Activated CD4-positive, alpha-beta T cell treated with anti-CD3 and anti-CD28 coated beads for 24 hours (primary cell): Measurements from ENCODE around the gene SLC7A5.
"Not testable (repeated sequence)": the region's sequence is repeated elsewhere in the genome, so short reads cannot be mapped to it uniquely, and the experiment has no call there.

Experiments
- DNase-seq, 2 donors: peaks; one replicate each; pipeline ENCODE4 v3.0.0-alpha.2; 2020; ENCODE audit warnings: low read depth in 2 of 2

The SLC7A5 gene

GRCh38 chr16:87869061-87869878, at the start of gene SLC7A5:
Gene SLC7A5 (minus strand): TSS chr16:87869507. CDS start chr16:87869422, 85 bp downstream.
- DNase-seq, result peak; percentile 88

GRCh38 chr16:87918338-87918737, 49.0 kb upstream of the SLC7A5 start:
- DNase-seq, result no peak

GRCh38 chr16:87917503-87917902, 48.2 kb upstream of the SLC7A5 start:
- no peak for DNase-seq

DNA sequence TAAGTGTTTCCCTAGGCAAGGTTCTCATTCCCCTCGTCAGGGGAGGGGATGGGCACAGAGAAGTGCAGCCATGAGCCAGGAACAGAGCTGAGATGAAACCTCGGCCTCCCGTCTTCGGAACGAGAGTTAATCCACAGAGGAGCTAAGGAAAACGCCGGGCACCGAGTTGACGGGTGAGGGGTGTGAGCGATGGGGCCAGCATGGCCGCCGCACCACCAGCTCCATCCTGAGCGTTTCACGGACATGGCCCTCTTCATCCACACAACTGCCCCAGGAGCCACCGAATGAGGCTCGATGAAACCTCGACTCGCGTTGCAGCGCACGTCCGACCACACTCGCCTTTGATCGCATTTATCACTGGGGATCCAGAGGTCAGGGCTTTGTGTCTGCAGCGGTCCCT, 45.5 kb upstream of the SLC7A5 start:
- DNase-seq, result no peak

DNA sequence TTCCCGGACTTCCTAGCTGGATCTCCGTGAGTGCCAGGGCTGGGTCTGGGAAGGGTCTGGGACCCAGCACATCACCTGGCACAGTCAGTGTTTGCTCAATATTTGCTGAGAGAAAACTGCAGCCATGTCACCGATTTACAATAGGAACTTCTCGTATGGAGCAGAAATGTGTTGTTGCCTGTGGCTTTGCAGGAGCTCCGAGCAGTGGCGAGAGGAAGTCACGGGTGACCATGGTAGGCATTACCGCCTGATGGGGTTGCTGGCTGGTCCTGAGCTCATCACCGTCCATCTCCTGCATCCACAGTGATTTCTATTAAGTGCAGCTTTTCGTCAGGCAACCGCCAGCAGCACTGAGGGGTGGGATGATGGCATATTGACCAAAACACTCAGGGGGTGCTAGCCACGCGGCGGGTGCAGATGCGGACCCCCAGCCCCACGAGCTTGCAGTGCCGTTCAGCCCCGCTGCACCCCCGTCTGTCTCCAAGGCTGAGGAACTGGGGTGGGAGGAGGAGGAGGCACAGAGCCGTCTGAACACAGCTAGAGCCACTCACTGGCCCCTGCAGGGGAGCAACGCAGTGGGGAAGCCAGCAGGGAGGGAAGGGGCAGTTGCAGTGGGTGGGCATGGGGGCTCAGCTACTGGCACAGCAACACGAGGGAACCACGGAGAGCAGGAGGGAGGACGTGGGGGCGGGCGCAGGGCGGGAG, 44.9 kb upstream of the SLC7A5 start:
- DNase-seq, result not testable (repeated sequence)

GRCh38 chr16:87912691-87913090, 43.4 kb upstream of the SLC7A5 start:
- DNase-seq, result not testable (repeated sequence)

DNA sequence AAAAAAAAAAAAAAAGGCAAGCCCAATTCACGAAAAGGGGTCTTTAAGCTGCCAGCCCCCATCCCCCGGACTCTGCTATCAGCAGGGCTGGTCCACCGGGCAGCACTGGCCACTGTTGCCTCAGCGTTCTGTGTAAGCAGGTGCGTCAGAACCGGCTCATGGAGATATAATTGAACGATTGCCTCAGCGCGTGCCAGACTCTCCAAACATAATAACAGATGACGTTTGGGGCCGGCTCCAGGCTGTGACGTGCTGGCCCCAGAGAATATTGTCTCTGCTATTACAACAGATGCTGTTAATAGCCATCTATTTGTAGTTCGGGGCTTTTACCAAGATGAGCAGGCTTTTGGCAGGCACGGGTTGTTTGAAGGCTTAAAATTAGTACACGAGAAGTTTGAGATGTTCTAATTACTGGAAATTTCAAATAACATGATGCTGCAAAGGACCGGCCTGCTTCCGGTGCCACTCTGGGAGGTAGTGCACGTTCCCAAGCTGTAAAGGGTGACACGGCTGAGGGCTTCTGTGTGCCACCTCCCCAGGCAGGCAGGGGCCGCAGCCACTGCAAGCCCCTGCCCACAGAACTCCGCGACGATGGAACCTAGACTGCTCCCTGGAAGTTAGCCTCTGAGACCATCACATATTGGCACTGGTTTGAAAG, 41.9 kb upstream of the SLC7A5 start:
- not testable (repeated sequence) for DNase-seq

DNA sequence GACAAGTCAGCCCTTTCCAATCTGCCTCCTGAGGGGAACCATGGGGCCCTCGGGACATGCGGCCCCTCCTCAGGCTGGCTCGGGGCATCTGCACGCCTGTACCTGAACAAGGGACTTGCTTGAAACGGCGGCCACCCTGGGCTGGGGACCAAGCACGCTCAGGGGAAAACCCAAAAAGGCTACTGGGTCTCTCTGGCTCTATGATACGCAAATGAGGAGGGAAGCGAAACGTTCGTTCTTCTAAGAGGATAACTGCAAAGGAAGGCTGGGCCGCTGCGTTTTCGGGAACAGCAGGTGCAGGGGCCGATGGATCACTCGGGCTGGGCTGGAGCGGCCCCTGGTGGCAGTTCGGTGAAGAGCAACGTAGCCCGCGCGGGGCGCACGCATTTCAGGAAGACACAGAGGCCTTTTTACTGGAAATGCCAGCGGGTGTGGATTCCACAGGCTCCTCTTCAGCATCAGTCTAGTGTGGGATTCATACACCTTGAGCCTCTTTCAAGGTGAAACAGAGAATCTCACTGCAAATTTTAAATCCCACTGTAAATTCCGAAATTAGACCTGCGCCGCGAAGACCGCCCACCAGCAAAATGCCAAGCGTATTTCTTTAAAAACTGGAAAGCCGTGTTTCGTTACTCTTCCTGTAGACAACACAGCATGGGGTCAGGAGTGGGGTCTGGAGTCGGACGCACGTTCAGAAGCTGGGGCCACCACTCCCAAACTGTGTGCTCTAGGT, 40.1 kb upstream of the SLC7A5 start:
- DNase-seq, result peak; percentile 86 to 92

- DNase-seq, result not testable (repeated sequence)
These were observed 38.8 kb upstream of the SLC7A5 start for GRCh38 chr16:87908101-87908500.

- DNase-seq, result not testable (repeated sequence)
These were observed 36.2 kb upstream of the SLC7A5 start for GRCh38 chr16:87905521-87905920.

GRCh38 chr16:87904963-87905362, 35.7 kb upstream of the SLC7A5 start:
- not testable (repeated sequence) for DNase-seq

DNA sequence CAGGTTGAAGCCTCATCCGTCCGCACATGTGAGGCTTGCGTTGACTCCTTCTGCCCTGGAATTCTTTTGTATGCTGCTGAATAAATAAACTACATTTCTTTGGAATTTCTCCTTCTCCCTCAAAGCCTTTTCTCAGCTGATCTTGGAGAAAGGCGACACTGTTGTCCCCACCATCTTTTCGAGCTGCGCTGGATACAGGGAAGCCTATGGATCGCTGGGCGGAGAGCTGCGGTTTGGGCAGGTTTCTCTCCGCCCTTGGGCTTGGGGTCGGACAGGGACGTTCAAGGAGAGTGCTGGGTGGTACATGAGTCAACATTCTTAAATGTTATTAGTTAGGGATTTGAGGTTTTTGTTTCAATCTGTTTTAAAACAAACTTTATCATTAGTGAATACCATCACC, 31.2 kb upstream of the SLC7A5 start:
- not testable (repeated sequence) for DNase-seq

DNA sequence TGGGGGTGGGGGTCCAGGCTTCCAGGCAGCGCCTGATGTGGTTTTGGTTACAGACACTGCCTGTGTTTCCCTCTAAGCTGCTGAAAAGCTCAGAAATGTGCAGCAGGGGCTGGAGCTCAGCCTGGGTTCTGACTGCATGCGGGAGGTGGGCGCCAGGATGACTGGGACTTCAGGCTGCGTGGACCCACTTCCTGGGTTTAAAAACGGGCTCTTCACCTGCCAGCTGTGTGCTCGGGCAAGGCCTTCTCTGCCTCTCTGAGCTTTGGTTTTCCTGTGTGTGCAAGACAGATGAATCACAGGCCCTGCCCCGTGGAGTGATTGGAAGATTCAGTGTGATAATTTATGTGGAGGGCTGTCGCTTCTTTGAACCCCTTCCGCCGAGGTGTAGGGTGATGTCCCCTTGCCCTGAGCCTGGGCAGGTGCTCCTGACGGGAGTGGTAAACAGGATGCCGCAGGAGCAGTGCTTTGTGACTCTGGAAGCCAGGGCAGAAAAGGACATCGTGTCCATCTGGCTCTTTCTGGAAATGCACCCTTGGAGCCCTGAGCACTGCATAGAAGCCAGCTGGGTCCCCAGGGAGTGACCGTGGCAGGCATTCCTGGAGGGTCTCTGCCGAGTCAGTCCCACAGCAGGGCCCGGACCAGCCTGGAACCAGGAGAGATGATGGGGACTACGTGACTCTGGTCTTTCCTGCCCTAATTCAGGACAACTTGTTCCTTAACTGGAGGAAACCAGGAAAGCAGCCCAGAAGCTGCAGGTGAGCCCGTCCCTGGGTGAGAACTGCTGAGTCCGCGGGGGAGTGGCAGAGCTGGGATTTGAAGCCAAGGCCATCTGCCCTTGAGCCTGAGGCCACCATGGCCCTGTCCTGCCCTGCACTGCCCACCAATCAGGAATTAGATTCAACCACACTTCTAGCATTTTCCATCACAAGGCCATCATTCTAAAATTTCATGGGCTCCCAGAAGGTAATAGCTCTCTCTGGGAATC, 28.5 kb upstream of the SLC7A5 start:
- DNase-seq, result peak; percentile 22 to 53

GRCh38 chr16:87896924-87897520, 27.7 kb upstream of the SLC7A5 start:
- DNase-seq, result not testable (repeated sequence)

DNA sequence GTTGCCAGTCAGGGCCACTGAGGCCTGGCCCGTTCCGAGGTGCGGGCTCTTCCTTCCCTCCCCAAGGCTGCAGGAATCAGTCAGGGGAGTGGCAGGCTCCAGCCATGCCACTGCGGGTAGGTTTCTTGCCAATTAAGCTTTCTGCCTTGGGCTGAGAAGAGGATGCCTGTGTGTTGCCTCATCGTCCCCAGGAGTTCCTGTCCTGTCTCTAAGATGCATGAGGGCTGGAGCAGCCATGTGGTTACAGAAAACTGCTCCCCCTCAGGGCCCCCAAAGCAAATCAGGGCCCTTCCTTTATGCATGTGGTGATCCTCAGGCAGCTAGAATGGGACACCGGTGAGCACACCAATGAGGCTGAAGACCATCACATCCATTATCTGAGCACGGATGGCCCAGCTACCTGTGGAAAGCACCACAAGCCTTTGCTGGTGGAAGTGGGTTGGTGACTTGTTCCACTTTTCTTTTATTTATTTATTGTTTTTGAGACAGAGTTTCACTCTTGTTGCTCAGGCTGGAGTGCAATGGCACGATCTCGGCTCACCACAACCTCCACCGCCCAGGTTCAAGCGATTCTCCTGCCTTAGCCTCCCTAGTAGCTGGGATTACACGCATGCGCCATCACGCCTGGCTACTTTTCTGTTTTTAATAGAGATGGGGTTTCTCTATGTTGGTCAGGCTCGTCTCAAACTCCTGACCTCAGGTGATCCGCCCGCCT, 27.0 kb upstream of the SLC7A5 start:
- not testable (repeated sequence) for DNase-seq

DNA sequence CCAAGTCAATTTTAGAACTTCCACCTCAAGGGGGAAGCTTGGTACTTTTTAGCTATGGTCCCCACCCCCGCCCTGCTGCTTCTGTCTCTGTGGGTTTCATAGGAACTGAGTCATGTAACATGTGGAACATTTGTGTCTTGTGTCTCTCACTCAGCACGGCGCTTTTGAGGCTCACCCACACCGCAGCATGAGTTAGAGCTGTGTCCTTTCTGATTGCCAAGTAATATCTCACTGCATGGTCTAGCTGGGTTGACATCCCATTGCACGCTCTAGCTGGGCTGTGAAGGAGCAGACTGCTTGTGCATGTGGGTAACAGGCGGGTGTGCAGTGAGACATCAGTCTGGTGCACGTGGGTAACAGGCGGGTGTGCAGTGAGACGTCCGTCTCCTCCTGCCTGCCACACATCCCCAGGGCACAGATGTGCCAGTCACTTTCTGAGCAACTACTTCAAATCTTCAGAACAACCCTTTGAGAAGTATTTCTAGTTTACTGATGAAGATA, 26.4 kb upstream of the SLC7A5 start:
- peak; percentile 68 to 70 for DNase-seq

DNA sequence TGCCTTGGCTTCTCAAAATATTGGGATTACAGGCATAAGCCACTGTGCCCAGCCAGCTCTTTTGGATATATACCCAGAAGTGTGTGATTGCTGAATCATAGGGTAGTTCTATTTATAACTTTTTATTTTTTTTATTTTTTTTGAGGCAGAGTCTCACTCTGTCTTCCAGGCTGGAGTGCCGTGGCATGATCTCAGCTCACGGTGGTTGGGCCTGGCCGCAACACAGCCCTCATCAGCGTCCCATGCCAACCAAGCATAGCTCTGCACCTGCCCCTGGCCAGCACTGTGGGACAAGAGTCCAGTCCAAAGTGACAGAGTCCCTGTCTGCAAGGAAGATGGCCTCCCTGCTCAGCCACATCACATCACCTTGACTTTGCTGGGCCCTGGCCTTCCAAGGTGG, 24.7 kb upstream of the SLC7A5 start:
- DNase-seq, result not testable (repeated sequence)

- no peak for DNase-seq
These were observed 22.5 kb upstream of the SLC7A5 start for GRCh38 chr16:87891764-87892163.

DNA sequence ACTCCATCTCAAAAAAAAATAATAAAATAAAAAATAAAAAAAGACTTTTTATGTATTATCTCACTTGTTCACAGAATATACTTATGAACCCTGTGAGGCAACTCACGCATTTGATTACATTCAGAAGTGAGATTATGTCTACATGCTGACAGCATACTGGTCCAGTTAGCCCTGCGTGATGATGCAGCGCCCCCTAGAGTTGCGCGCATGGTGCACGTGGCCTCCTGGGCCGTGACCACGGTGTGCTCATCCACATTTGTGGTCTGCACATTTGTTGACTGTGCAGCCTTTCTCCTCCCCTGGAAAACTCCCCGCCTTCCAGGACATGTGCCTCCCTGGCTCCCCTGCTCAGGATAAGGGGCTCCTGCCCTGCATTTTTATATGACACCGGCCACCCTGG, 20.5 kb upstream of the SLC7A5 start:
- not testable (repeated sequence) for DNase-seq
